MCF 10A (cell line): ENCODE measurements around the gene PCSK5. TPM values are rescaled to one million over a fixed set of nuclear protein-coding genes. Genes with fewer than 3 reads are reported as not detected.
A peak's percentile ranks its signal among the peaks of the same experiment; 100 is the strongest.

ENCODE experiments used
- BruUV-seq: library from RNA; stranded (reverse); fragments of 400-500 nt; replicated peaks from 2 replicates; lab custom pipeline; 2021; lab: Mats Ljungman, UMichigan
- CTCF ChIA-PET: fragments of 300-600 bp; sonication (Branson Sonifier 250); formaldehyde crosslinking; extraction: SDS; loops from one replicate; lab custom pipeline; 2021; ENCODE audit warnings: antibody characterized with exemption, inconsistent platforms; lab: Yijun Ruan, JAX
- POLR2A ChIA-PET: fragments of 300-600, 350-650 bp; sonication (Branson Sonifier 250); formaldehyde crosslinking; extraction: SDS; loops from one replicate; lab custom pipeline; 2020; ENCODE audit warnings: antibody characterized with exemption, inconsistent platforms; lab: Yijun Ruan, JAX
- DNase-seq: peaks from one replicate; pipeline ENCODE4 v3.0.0-alpha.2; 2018; ENCODE audit not compliant: unreplicated experiment
- H3K27ac Mint-ChIP-seq: one replicate; pipeline ENCODE4 v1.8.0; 2022; ENCODE audit warnings: mild to moderate bottlenecking, low read depth, mixed read lengths; ENCODE audit not compliant: unreplicated experiment
- H3K27me3 Mint-ChIP-seq: one replicate; pipeline ENCODE4 v1.8.0; 2022; ENCODE audit warnings: mixed read lengths; ENCODE audit not compliant: insufficient read depth, unreplicated experiment
- H3K36me3 Mint-ChIP-seq: one replicate; pipeline ENCODE4 v1.8.0; 2022; ENCODE audit warnings: mild to moderate bottlenecking, moderate library complexity, mixed read lengths; ENCODE audit not compliant: insufficient read depth, unreplicated experiment
- H3K4me1 Mint-ChIP-seq: one replicate; pipeline ENCODE4 v1.8.0; 2022; ENCODE audit warnings: mixed read lengths; ENCODE audit not compliant: insufficient read depth, unreplicated experiment
- H3K4me3 Mint-ChIP-seq: one replicate; pipeline ENCODE4 v1.8.0; 2022; ENCODE audit warnings: mild to moderate bottlenecking, moderate library complexity, mixed read lengths; ENCODE audit not compliant: unreplicated experiment
- H3K9me3 Mint-ChIP-seq: one replicate; pipeline ENCODE4 v1.8.0; 2022; ENCODE audit warnings: mixed read lengths; ENCODE audit not compliant: unreplicated experiment
- intact Hi-C: fragments of 100-400 bp; cut with micrococcal nuclease; formaldehyde crosslinking; loops from 2 replicates; pipeline ENCODE4 v1.14.1; 2022
- total RNA-seq: library from RNA; stranded (reverse); gene quantifications from 2 replicates; pipeline ENCODE4 v1.2.3, GENCODE V29; 2022
- TF ChIP-seq, protein P1 (sequence below): fragments of 200-600 bp; IDR thresholded peaks from one replicate; pipeline ENCODE4 v1.8.0; 2022; ENCODE audit warnings: antibody characterized with exemption, mild to moderate bottlenecking; ENCODE audit not compliant: unreplicated experiment

The PCSK5 gene
- total RNA-seq, 1 experiment from 2014 or later = not detected

- no TSS peak for BruUV-seq
- no peaks in the 10 kb centered on the region for H3K36me3 Mint-ChIP-seq
- ChIA-PET CTCF (interaction anchor here (0.5 to 1.6 kb wide), 7 partner anchors 13 to 503 kb away, joined by 3 to 5 read pairs (median 3); no protein-coding TSS in a partner anchor), POLR2A (interaction anchor here (1.1 to 1.9 kb wide), 2 partner anchors 23 to 24 kb away, joined by 3 to 9 read pairs; partner anchors contain the start of gene RFK)
- TF ChIP-seq, protein P1, sequence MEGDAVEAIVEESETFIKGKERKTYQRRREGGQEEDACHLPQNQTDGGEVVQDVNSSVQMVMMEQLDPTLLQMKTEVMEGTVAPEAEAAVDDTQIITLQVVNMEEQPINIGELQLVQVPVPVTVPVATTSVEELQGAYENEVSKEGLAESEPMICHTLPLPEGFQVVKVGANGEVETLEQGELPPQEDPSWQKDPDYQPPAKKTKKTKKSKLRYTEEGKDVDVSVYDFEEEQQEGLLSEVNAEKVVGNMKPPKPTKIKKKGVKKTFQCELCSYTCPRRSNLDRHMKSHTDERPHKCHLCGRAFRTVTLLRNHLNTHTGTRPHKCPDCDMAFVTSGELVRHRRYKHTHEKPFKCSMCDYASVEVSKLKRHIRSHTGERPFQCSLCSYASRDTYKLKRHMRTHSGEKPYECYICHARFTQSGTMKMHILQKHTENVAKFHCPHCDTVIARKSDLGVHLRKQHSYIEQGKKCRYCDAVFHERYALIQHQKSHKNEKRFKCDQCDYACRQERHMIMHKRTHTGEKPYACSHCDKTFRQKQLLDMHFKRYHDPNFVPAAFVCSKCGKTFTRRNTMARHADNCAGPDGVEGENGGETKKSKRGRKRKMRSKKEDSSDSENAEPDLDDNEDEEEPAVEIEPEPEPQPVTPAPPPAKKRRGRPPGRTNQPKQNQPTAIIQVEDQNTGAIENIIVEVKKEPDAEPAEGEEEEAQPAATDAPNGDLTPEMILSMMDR = no peak
- no peak overlapping the region for H3K27ac Mint-ChIP-seq
- intact Hi-C loops = loop anchor here (10.0 kb wide), 1 partner anchor 66 kb away; no protein-coding TSS in a partner anchor
- DNase-seq = no peak
- peaks cover 25% of the 10 kb centered on the region for H3K4me1 Mint-ChIP-seq
- H3K4me3 Mint-ChIP-seq = no peak overlapping the region
- H3K9me3 Mint-ChIP-seq = no peaks in the 10 kb centered on the region
- no peaks in the 10 kb centered on the region for H3K27me3 Mint-ChIP-seq
Measured at GRCh38 chr9:76370396-76371023, 480.0 kb downstream of the PCSK5 start.

DNA sequence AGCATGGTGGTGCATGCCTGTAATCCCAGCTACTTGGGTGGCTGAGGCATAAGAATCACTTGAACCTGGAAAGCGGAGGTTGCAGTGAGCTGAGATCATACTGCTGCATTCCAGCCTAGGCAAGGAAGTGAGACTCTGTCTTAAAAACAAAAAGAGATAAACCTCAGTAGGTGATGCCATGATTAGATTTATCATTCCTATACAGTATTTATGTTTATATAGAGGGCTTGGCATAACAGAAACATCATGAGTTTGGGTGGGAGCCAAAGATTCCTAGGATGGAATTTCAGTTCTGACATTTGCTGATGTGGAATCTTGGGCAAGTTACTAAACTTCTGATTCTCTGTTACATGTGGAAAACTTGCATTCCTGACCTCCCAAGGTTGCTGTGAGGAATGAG, 481.4 kb downstream of the PCSK5 start:
- Mint-ChIP-seq H3K27ac (no peak overlapping the region), H3K36me3 (no peaks in the 10 kb centered on the region), H3K4me3 (no peak overlapping the region), H3K9me3 (no peaks in the 10 kb centered on the region), H3K4me1 (peaks cover 25% of the 10 kb centered on the region), H3K27me3 (no peaks in the 10 kb centered on the region)
- TF ChIP-seq, protein P1 = no peak
- BruUV-seq = no TSS peak
- ChIA-PET POLR2A (interaction anchor here (0.7 to 2.8 kb wide), 2 partner anchors 12 to 21 kb away, joined by 3 to 24 read pairs; partner anchors contain the start of gene RFK), CTCF (interaction anchor here (0.6 to 1.3 kb wide), 4 partner anchors 22 to 29 kb away, joined by 3 to 5 read pairs (median 4); no protein-coding TSS in a partner anchor)
- intact Hi-C loops = loop anchor here (10.0 kb wide), 1 partner anchor 67 kb away; no protein-coding TSS in a partner anchor
- peak; percentile 43 for DNase-seq

- ChIA-PET POLR2A (interaction anchor here (0.7 to 2.8 kb wide), 2 partner anchors 12 to 20 kb away, joined by 3 to 24 read pairs; partner anchors contain the start of gene RFK), CTCF (interaction anchor here (0.5 to 1.4 kb wide), 5 partner anchors 20 to 149 kb away, joined by 3 to 5 read pairs (median 3); no protein-coding TSS in a partner anchor)
- intact Hi-C loops = loop anchor here (10.0 kb wide), 1 partner anchor 68 kb away; no protein-coding TSS in a partner anchor
- H3K4me3 Mint-ChIP-seq = no peak overlapping the region
- BruUV-seq = no TSS peak
- peaks cover 25% of the 10 kb centered on the region for H3K4me1 Mint-ChIP-seq
- no peak overlapping the region for H3K27ac Mint-ChIP-seq
- TF ChIP-seq, protein P1 = no peak
- no peaks in the 10 kb centered on the region for H3K27me3 Mint-ChIP-seq
- no peak for DNase-seq
- no peaks in the 10 kb centered on the region for H3K36me3 Mint-ChIP-seq
- no peaks in the 10 kb centered on the region for H3K9me3 Mint-ChIP-seq
Measured at GRCh38 chr9:76372336-76372735, 481.9 kb downstream of the PCSK5 start.

DNA sequence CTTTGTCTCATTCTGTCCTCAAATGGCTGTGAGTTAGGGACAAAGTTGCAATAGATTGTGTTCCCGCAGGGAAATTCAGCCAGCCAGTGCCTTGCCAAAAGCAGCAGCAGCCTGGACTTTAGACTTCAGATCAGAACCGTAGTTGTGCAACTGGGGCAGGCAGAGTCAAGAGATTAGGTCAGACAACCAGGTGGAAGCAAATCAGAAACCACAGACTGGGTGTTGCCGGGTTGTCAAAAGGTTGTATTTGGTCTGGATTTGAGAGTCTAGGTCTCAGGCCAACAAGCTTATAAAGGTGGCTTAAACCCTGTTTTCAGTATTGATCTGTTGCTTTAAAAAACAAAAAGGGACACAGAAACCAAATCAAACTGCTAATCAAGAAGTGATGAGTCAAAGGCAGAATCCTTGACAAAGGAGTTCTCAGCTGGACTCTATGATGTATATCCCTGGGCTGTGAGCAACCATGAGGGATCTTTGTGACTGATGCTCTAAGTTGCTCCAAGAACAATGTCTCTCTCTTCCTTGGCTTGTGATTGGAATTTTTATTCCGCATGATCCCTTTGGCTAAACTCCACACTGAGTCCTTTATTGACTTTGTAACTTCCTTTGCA, 482.8 kb downstream of the PCSK5 start:
- CTCF ChIA-PET = interaction anchor here (1.3 to 1.4 kb wide), 2 partner anchors 20 to 24 kb away, joined by 3 read pairs; no protein-coding TSS in a partner anchor
- no peaks in the 10 kb centered on the region for H3K9me3 Mint-ChIP-seq
- H3K4me1 Mint-ChIP-seq = peaks cover 30% of the 10 kb centered on the region

More for the DNA sequence above, 482.8 kb downstream of the PCSK5 start:
- BruUV-seq = no TSS peak
- POLR2A ChIA-PET = interaction anchor here (2.8 kb wide), 1 partner anchor 20 kb away, joined by 24 read pairs; the partner anchor contains the start of gene RFK
- Mint-ChIP-seq H3K36me3 (no peaks in the 10 kb centered on the region), H3K4me3 (no peak overlapping the region), H3K27me3 (no peaks in the 10 kb centered on the region), H3K27ac (no peak overlapping the region)
- DNase-seq = peak; percentile 68
- TF ChIP-seq, protein P1 = no peak
- intact Hi-C loops = loop anchor here (10.0 kb wide), 1 partner anchor 68 kb away; no protein-coding TSS in a partner anchor
